OCI-LY1 (cell line): Measurements from ENCODE around the gene LIN7B.

Experiments used
- CTCF ChIP-seq: fragments of 200-600 bp; sonication (generic), shearing (Covaris generic); IDR thresholded peaks from 2 replicates; pipeline ENCODE4 v1.5.1; 2017; ENCODE audit warnings: mild to moderate bottlenecking, antibody characterized with exemption, low read length, moderate library complexity, mixed read lengths
- EZH2 ChIP-seq: fragments of 200-600 bp; sonication (generic), shearing (Covaris generic); IDR thresholded peaks from 2 replicates; pipeline ENCODE4 v1.8.0; 2017; ENCODE audit warnings: borderline replicate concordance, mixed run types, mild to moderate bottlenecking, antibody characterized with exemption, low read length, moderate library complexity, mixed read lengths

- no peak for TF ChIP-seq CTCF
- no peak for TF ChIP-seq EZH2
These were observed 22.7 kb upstream of the LIN7B start for GRCh38 chr19:49091391-49092038.
